Epithelial cell of prostate (primary cell): ENCODE data around the gene OR13C5.

Experiments
- DNase-seq: peaks from one replicate; pipeline ENCODE4 v3.0.0-alpha.2; 2011; ENCODE audit warnings: low read depth, low spot score
- H3K27ac ChIP-seq: fragments of 450-650 bp; 2 replicates; pipeline ENCODE4 v1.5.1; 2017; ENCODE audit warnings: mild to moderate bottlenecking

The OR13C5 gene

DNA sequence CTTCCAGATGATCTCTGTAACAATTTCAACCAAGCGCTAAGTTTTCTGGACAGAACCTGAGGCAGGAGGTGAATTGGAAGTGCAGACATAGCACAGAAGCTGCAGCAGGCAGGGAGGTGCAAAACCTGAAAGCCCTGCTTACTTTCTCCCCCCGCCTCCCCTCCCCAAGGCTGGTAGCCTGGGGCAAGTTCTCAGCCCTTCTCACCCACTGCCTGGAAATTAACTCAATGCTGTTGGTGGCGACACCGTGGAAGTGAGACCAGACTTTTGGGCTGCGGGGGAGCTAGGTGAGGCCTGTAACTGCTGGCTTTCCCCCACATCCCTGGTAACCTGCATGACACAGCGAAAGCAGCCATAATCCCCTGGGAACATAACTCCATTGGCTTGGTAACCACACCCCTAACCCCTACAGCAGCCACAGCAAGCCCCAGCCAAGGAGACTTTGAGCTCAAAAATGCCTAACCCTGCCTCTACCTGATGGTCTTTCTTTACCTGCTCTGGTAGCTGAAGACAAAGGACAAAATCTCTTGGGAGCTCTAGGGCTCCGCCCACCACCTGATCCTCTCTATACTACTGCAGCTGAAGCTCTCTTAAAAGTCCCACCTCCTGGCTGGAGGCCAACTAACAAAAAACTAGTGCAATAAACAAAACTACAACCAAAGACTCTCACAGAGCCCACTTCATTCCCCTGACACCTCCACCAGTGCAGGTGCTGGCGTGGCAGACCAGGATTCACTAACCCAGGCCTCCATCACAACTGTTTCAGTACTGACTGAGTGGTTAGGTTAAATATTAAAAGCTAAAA lies 42.2 kb downstream of the OR13C5 start:
- DNase-seq: no peak
- no peak overlapping the region for H3K27ac ChIP-seq

GRCh38 chr9:104555521-104555920 lies 43.7 kb downstream of the OR13C5 start:
- no peak for DNase-seq
- no peak overlapping the region for H3K27ac ChIP-seq

DNA sequence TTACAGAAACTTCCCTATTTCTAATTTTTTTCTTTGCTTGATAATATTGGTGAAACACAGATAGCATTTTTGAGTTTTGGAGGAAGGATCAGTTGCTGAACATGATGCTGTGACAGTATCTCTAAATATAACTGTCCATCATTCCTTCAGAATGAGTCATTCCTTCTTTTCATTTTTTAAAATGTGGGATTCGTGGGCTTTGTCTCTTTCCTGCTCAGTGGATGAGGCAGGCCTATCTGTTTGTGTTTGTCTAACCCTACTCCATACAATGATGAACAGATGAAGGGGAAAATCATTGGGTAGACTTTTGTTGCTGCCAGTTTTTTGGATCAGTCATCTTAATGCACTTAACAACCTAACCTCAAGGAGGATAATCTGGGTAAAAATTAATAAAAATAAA lies 46.0 kb downstream of the OR13C5 start:
- no peak for DNase-seq

More for the DNA sequence above, 46.0 kb downstream of the OR13C5 start:
- H3K27ac ChIP-seq: no peak overlapping the region
